WI38 (cell line): Measurements from ENCODE around the gene UPF1.
"Not testable (repeated sequence)": the region's sequence is repeated elsewhere in the genome, so short reads cannot be mapped to it uniquely, and the experiment has no call there.

Experiments
- H3K4me3 ChIP-seq: 2 replicates; pipeline ENCODE4 v1.5.1; 2011; ENCODE audit warnings: low read depth, mild to moderate bottlenecking, control low read depth, low read length
- TF ChIP-seq, protein P1 (sequence below): IDR thresholded peaks from 2 replicates; pipeline ENCODE4 v1.5.1; 2012; ENCODE audit warnings: low read depth, mild to moderate bottlenecking, control low read depth, low read length

The UPF1 gene

DNA sequence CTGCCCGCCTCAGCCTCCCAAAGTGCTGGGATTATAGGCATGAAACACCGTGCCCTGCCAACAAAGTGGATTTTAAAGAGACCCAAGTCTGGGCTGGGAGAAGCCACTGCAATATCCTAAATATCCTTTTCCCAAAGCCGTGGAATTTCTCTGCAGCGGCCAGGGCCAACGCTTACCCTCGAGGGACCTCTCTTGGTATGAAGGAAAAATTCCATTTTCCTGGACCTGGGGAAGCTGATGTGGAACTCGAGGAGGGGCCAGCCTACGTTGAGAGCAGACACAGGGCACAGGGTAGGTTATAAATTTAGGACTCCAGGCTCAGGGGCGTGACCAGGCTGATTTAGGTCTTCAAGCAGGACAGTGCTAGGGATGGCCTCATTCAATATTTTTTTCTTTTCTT lies 17.7 kb upstream of the UPF1 start:
- TF ChIP-seq, protein P1, sequence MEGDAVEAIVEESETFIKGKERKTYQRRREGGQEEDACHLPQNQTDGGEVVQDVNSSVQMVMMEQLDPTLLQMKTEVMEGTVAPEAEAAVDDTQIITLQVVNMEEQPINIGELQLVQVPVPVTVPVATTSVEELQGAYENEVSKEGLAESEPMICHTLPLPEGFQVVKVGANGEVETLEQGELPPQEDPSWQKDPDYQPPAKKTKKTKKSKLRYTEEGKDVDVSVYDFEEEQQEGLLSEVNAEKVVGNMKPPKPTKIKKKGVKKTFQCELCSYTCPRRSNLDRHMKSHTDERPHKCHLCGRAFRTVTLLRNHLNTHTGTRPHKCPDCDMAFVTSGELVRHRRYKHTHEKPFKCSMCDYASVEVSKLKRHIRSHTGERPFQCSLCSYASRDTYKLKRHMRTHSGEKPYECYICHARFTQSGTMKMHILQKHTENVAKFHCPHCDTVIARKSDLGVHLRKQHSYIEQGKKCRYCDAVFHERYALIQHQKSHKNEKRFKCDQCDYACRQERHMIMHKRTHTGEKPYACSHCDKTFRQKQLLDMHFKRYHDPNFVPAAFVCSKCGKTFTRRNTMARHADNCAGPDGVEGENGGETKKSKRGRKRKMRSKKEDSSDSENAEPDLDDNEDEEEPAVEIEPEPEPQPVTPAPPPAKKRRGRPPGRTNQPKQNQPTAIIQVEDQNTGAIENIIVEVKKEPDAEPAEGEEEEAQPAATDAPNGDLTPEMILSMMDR: no peak
- H3K4me3 ChIP-seq: no peak overlapping the region

DNA sequence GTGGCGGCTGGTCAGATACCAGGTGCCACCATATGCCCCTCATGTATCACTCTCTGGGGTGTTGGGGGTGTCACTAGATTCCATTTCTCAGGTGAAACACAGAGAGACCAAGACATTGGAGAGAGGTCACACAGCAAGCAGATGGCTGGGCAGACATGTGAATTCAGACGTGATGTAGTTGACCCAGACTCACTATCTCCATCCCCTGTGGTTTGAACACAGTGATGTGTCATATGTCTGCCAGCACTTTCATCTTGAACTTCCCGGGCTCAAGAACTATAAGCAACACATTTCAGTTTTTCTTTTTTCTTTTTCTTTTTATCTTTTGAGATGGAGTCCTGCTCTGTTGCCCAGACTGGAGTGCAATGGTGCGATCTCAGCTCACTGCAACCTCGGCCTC lies 16.1 kb upstream of the UPF1 start:
- TF ChIP-seq, protein P1: no peak
- no peak overlapping the region for H3K4me3 ChIP-seq

DNA sequence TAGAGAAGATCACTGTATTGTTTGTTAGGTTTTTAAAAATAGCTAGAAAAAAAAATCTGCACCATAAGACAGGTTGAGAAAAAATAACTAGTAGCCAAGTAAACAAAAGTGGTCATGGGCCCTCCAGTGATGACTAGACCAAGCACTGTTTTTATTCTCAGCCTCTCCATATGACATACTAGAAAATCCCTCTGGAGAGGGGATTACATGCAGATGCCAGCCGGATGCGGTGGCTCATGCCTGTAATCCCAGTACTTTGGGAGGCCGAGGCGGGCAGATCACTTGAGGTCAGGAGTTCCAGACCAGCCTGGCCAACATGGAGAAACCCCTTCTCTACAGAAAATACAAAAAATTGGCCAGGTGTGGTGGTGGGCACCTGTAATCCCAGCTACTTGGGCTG lies 15.1 kb upstream of the UPF1 start:
- H3K4me3 ChIP-seq: not testable (repeated sequence)

DNA sequence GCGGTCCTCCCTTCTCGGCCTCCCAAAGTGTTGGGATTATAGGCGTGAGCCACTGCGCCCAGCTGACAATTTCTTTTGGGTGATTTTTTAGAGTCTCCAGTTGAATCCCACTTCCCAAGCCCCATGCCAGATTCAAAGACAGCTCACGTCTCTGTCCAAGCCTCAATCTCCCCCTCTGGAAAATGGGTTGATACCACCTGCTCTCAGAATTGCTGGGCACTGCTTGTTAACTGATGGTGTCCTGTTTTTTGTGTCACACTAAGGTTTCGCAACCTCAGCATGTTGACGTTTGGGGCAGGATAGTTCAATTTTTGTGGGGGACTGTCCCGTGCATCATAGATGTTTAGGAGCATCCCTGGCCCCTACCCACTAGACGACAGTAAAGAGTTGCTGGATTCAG lies 14.2 kb upstream of the UPF1 start:
- TF ChIP-seq, protein P1: no peak
- H3K4me3 ChIP-seq: no peak overlapping the region

DNA sequence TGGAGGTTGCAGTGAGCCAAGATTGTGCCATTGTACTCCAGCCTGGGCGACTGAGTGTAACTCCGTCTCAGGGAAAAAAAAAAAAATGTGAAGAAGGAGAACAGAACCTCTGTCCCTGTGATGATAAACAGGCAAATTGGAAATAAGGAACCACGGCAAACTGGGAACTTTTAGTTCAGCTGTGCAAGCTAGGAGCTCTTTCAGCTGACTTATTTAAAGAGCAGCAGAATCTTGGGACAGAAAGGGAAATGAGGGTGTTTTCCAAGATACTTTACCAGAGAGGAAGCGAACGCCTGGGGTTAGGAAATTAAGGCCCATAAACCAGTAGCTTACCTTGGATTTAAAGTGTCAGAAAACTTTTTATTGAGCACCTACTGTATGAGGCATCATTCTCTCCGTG lies 3.0 kb upstream of the UPF1 start:
- H3K4me3 ChIP-seq: no peak overlapping the region
- TF ChIP-seq, protein P1: no peak

DNA sequence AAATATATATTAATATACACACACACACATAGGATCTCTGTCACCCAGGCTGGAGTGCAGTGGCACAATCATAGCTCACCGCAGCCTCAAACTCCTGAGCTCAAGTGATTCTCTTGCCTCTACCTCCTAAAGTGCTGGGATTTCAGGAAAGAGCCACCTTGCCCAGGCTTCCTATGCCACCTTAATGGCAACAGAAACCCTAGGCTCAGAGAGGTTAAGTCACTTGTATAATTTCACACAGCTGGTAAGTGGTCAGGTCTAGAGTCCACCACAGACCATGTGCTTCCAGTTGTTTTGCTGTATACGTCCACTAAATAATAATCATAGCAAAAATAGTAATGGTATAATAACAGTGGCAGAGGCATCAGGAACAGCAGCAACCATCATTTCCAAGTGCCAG lies 1.3 kb upstream of the UPF1 start:
- TF ChIP-seq, protein P1: no peak
- H3K4me3 ChIP-seq: no peak overlapping the region

DNA sequence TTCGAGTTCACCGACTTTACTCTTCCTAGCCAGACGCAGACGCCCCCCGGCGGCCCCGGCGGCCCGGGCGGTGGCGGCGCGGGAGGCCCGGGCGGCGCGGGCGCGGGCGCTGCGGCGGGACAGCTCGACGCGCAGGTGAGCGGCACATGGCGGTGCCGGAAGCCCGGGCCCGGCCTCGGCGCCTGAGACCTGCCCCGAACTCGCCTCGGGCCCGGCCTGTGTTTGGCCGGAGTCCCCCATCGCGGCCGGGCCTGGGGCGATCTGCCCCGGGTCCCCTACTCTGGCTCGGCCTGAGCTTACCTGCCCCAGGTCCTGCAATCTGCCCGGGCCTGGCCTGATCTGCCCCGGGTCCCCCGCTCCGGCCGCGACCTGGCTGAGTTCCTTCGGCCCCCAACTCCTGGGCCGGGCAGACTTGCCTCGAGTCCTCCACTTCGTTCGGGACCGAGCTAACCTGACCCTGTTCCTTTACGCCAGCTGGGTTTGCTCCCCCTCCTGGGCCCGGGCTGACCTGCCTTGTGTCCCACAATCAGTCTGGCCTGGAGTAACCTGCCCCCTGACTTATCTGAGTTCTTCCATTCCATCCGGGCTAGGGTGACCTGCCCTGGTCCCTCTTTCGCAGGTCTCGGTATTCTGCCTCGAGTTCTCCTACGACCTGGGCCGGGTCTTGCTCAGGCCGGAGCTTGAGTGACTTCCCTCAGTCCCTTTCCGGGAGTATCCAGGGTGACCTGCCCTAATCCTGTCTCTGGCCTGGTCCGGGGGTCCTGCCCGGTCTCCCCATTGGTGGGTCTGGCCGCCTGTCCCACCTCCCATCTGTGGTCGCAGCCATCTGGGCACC lies 764 bp downstream of the UPF1 start:
- H3K4me3 ChIP-seq: peak overlapping the region; percentile 87
- TF ChIP-seq, protein P1: 0 out of 2 replicates have a peak, but pooled peaks have one; percentile 8

DNA sequence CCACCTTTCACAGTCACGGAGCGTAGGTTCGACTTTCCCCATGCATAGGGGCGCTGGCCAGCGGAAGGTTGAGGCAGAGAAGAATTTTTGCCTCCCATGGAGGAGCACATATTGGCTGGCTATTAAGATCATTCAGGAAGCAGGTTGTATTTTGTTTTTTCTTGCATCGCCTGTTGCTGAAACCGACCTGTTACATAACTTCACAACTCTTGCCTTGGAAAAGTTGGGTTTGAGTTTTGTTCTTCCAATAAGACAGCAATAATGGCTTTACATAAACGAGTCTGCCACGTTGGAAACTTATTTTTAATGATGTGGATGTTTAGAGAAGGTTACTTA lies 1.4 kb downstream of the UPF1 start:
- TF ChIP-seq, protein P1: no peak

More for the DNA sequence above, 1.4 kb downstream of the UPF1 start:
- H3K4me3 ChIP-seq: peak overlapping the region; percentile 87
